Left lung (tissue), 10 donors: ENCODE data around the gene RASSF5. TPM values are rescaled to one million over a fixed set of nuclear protein-coding genes. Genes with fewer than 3 reads are reported as not detected.

Experiments
- ATAC-seq: fragments of 200-7000 bp; cut with Tn5 transposase; one replicate; pipeline ENCODE4 v1.9.1; 2020; ENCODE audit warnings: moderate library complexity
- DNase-seq, 4 donors: peaks; one replicate each; pipeline ENCODE4 v3.0.0-alpha.2; 2013 to 2020
- H3K27ac ChIP-seq, 2 donors: fragments of 200-600 bp; sonication (generic) in 1 of 2; one replicate each; pipeline versions ENCODE4 v1.5.0 to v1.8.0; 2020 to 2021
- H3K27me3 ChIP-seq, 2 donors: fragments of 200-600 bp; sonication (generic) in 1 of 2; one replicate each; pipeline versions ENCODE4 v1.5.0 to v1.8.0; 2020 to 2021
- H3K36me3 ChIP-seq, 2 donors: fragments of 200-600 bp; sonication (generic) in 1 of 2; one replicate each; pipeline versions ENCODE4 v1.5.0 to v1.8.0; 2020 to 2021
- H3K4me1 ChIP-seq, 2 donors: fragments of 200-600 bp; one replicate each; pipeline ENCODE4 v1.8.0; 2021
- H3K4me3 ChIP-seq, 2 donors: fragments of 200-600 bp; sonication (generic) in 1 of 2; one replicate each; pipeline versions ENCODE4 v1.5.0 to v1.8.0; 2020 to 2021; ENCODE audit warnings: mild to moderate bottlenecking in 1 of 2
- H3K9me3 ChIP-seq, 2 donors: fragments of 200-600 bp; sonication (generic) in 1 of 2; one replicate each; pipeline versions ENCODE4 v1.5.0 to v1.8.0; 2020 to 2021
- CTCF ChIP-seq, 2 donors: fragments of 200-600 bp; sonication (generic) in 1 of 2; IDR thresholded peaks; one replicate each; pipeline versions ENCODE4 v1.5.0 to v1.8.0; 2021; ENCODE audit warnings: antibody characterized with exemption in 2 of 2
- intact Hi-C, 2 donors: fragments of 100-400 bp; cut with DNase I; formaldehyde crosslinking; loops; one replicate each; pipeline versions ENCODE4 v1.11.2 to v1.14.2; 2022
- polyA plus RNA-seq, 6 donors: library from polyadenylated mRNA; unstranded; fragments of 120-200 nt; gene quantifications; one replicate each; pipeline ENCODE4 v1.2.1, GENCODE V29; 2013; ENCODE audit not compliant: insufficient read length in 6 of 6
- total RNA-seq, 2 donors: library from RNA; stranded (reverse); fragmentation: NEBNext Ultra II Directional; extraction: Animal tissue kit (Norgen Biotek cat#: 25700); gene quantifications; one replicate each; pipeline ENCODE4 v1.2.1, GENCODE V29; 2021
- donor health status: DM: no; HTN: yes; CAD: no.
- donor health status: DM: no; HTN: no; CAD: no.

Gene RASSF5
- total and polyA plus RNA-seq, 8 donors: 5.8 to 40.9 (median 11.6) TPM

- intact Hi-C loops: no loop called here
- H3K9me3 ChIP-seq: no peaks in the 10 kb centered on the region
- no peaks in the 10 kb centered on the region for H3K36me3 ChIP-seq
- H3K4me1 ChIP-seq: peaks cover 7 to 10% of the 10 kb centered on the region in 2 donors
- ATAC-seq: no peak
- no peak for DNase-seq
- H3K27ac ChIP-seq: no peak overlapping the region
- no peak for TF ChIP-seq CTCF (IDR thresholded peaks at IDR 0.05)
- no peak overlapping the region for H3K4me3 ChIP-seq
- no peaks in the 10 kb centered on the region for H3K27me3 ChIP-seq
These were observed 28.5 kb downstream of the RASSF5 start for GRCh38 chr1:206535853-206536188.

DNA sequence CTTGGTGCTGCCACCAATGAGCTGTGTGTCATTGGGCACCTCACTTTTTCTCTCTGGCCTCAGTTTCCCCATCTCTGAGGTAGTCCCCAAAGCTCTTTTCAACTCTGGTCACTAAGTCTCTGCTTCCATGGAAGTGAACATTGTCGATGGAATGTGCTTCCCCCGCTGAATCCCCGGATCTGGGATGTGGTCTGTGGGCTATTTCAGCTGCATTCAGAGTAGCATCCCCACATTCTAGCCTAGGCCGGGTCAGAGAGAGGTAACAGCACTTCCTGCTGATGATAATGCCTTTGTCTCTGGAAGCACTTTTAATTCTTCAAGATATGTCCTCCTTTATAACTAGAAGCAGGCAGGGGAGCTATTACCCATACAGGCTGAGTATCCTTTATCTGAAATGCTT is 29.8 kb downstream of the RASSF5 start:
- Histone ChIP-seq H3K9me3 (no peaks in the 10 kb centered on the region), H3K4me3 (no peak overlapping the region), H3K4me1 (peaks cover 7 to 10% of the 10 kb centered on the region in 2 donors), H3K36me3 (no peaks in the 10 kb centered on the region), H3K27me3 (no peaks in the 10 kb centered on the region), H3K27ac (no peak overlapping the region)
- ATAC-seq (no peak), DNase-seq (no peak)
- intact Hi-C loops: no loop called here
- TF ChIP-seq CTCF (IDR thresholded peaks at IDR 0.05): no peak

DNA sequence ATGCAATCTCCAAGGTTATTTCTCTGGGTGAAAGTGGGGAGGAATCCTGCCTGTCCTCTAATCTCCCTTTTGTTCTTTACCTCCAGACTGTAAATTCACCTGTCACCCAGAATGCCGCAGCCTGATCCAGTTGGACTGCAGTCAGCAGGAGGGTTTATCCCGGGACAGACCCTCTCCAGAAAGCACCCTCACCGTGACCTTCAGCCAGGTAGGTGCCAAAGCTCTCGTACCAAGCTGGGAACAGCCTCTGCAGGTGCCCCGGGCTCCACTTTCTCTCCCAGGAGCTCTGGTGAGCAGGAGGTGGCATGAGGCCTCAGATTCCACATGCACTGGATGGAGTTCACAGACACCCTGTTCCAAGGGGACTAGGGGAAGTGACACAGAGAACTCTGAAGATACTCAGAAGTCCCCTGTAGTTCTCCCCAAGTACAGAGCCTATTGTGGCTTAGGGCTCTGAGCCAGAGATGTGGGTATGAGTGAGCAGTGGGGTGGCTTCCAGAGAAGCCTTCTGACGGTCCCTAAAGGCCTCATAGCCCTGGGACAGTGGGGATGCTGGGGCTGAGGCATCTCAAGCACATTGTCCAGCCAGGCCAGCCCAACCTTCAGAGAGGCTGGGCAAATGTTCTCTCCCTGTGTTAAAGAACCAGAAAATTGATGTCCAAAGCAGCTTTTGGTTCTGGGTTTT is 30.9 kb downstream of the RASSF5 start:
- no peak for DNase-seq
- ATAC-seq: no peak
- TF ChIP-seq CTCF (IDR thresholded peaks at IDR 0.05): no peak
- no peak overlapping the region for H3K27ac ChIP-seq
- no peak overlapping the region for H3K4me3 ChIP-seq
- intact Hi-C loops: no loop called here
- H3K9me3 ChIP-seq: no peaks in the 10 kb centered on the region
- peaks cover 7 to 10% of the 10 kb centered on the region in 2 donors for H3K4me1 ChIP-seq
- no peaks in the 10 kb centered on the region for H3K36me3 ChIP-seq
- H3K27me3 ChIP-seq: no peaks in the 10 kb centered on the region

DNA sequence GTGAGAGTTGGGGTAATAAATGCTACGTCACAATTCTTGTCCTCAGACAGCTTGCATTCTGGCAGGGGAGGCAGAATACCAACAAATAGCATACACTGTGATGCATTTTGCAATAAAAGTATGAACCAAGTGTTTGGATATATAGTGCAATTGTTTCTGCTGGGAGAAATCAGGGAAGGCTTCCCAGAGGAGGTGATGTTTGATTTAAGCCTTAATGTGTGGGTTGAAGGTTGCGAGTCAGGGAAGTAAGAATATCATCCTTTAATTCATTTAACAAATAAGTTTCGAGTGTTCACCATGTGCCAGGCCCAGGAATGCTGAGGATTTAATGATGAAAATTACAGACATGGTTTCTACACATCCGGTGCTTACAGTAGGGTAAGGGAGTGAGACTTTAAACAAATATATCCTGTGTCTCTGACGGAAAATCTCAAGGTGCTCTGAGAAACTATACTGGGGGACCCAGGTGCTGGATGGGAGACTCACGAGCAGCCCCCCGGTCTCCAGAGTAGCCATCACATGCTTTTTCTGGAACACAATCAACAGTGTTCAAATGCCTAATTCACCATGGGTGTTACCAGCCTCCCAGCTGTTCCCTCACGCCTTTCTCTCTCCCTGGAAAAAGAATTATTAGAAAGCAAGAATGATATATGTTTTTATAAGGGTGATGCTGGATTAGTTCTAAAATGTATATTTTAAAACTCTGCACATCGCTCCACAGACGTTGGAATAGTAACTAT is 31.7 kb downstream of the RASSF5 start:
- Histone ChIP-seq H3K27me3 (no peaks in the 10 kb centered on the region), H3K4me3 (no peak overlapping the region), H3K27ac (peak overlapping the region in 1 of 2 donors; percentile 24), H3K9me3 (no peaks in the 10 kb centered on the region), H3K36me3 (no peaks in the 10 kb centered on the region), H3K4me1 (peaks cover 7 to 10% of the 10 kb centered on the region in 2 donors)
- DNase-seq: no peak
- TF ChIP-seq CTCF (IDR thresholded peaks at IDR 0.05): no peak
- ATAC-seq: no peak
- intact Hi-C loops: no loop called here

- no peak for TF ChIP-seq CTCF (IDR thresholded peaks at IDR 0.05)
- peak; percentile 95 for ATAC-seq
- intact Hi-C loops: no loop called here
These were observed 32.9 kb downstream of the RASSF5 start for GRCh38 chr1:206540044-206540780.

More at GRCh38 chr1:206540044-206540780, 32.9 kb downstream of the RASSF5 start:
- peak in 3 of 4 donors; percentile 53 to 87 (median 82) for DNase-seq
- H3K36me3 ChIP-seq: no peaks in the 10 kb centered on the region
- H3K27ac ChIP-seq: peak overlapping the region; percentile 24 to 65
- H3K4me3 ChIP-seq: no peak overlapping the region
- H3K4me1 ChIP-seq: peaks cover 7 to 19% of the 10 kb centered on the region in 2 donors
- H3K9me3 ChIP-seq: no peaks in the 10 kb centered on the region
- no peaks in the 10 kb centered on the region for H3K27me3 ChIP-seq
